T-helper 1 cell treated with Interleukin-12 subunit alpha and Interleukin-12 subunit beta and Interleukin-4 antibody, amounts not matched to agents 30 ng/mL and 1 ng/mL, for 36 hours (primary cell): Measurements from ENCODE around the gene UBE2E1. TPM values are rescaled to one million over a fixed set of nuclear protein-coding genes. Genes with fewer than 3 reads are reported as not detected.

ENCODE experiments used
- intact Hi-C: fragments of 100-400 bp; cut with micrococcal nuclease; formaldehyde crosslinking; loops from one replicate; pipeline ENCODE4 v1.15.1; 2024
- total RNA-seq: library from RNA; stranded (reverse); gene quantifications from 2 replicates; pipeline ENCODE4 v1.2.3, GENCODE V29; 2022

Gene UBE2E1
- total RNA-seq, 1 donor from 2014 or later: 70.1 TPM

- intact Hi-C loops: no loop called here
Observed at GRCh38 chr3:23795096-23795495, 10.7 kb upstream of the UBE2E1 start.

- intact Hi-C loops: no loop called here
Observed at GRCh38 chr3:23796518-23796917, 9.2 kb upstream of the UBE2E1 start.

DNA sequence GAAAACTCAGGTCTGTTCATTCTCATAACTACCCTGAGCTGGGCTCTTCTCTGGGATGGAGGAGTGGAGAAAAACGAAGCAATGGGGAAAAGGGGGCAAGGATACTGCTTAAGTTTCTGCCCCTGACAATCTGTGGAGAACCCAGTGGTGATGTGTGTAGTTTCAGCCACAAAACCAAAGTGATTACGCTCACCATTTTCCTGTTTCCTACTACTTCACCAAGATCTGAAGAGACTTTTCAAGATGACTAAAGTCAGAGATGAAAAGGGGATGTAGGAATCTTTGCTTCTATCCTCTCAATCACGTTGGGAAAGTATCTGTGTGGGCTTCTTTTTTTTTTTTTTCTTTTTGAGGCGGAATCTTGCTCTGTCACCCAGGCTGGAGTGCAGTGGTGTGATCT lies 8.3 kb upstream of the UBE2E1 start:
- intact Hi-C loops: no loop called here

DNA sequence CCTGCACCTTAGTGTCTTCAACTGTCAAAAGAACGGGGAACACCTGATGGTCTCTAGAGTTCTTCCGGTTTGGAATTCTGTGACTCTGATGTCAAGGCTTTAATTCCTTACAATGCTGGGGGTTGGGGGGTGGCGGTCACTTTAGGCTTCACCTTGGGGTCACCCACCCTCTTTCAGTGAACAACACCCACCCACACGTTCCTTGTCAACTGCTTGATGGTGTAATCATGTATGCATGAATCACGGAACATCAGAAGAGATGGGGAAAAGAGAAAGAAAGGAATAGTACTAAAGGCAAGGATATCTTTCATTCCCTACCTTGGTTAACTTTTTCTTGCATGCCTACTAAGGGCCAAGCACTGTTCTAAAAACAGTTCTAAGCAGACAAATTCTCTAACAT lies 7.3 kb upstream of the UBE2E1 start:
- intact Hi-C loops: no loop called here

DNA sequence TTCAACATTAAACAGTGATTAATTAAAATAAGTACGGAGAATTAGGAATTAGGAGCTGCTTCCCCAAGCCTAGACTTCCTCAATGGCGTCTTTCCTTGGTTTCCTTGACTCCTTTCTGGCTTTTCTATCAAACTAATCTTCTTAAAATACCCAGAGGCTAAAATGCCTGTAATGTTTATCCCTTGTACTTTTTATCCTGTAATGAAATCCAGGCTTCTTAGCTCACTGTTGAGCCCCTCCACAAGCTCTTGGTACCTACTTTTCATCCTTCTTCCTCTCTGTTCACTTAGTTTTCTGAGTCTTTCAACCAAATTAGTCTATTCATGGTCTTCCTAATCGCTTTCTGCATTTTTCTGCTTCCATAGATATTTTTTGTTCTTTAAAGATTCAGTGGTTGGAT lies 6.9 kb upstream of the UBE2E1 start:
- intact Hi-C loops: no loop called here

DNA sequence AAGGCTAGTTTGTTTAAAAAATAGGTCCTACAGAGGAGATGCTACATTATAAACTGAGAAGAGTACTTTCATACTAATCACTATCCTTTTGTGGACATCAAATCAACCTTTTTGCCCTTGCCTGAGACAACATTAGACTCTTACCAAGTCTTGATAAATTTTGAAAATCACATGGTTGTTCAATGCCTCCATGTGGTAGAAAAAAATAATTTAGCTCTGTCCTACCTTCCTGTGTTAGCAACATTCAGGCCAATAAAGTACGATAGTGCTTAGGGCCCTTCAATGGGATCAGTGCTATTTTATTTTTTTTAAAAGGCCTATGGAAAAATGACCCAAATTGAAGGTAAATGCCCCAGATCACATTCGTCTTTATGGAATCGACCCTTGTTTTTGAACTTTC lies 5.0 kb upstream of the UBE2E1 start:
- intact Hi-C loops: loop anchor here (10.0 kb wide), 1 partner anchor 1864 kb away; the partner anchor contains the start of gene TOP2B

GRCh38 chr3:23804441-23805209 lies 1.1 kb upstream of the UBE2E1 start:
- intact Hi-C loops: loop anchor here (1.0 to 10.0 kb wide), 4 partner anchors 8 to 1860 kb away; partner anchors contain the start of genes RPL15 and TOP2B

GRCh38 chr3:23805210-23805632 lies 534 bp upstream of the UBE2E1 start:
- intact Hi-C loops: loop anchor here (1.0 to 10.0 kb wide), 3 partner anchors 112 to 1860 kb away; partner anchors contain the start of genes RPL15 and TOP2B

DNA sequence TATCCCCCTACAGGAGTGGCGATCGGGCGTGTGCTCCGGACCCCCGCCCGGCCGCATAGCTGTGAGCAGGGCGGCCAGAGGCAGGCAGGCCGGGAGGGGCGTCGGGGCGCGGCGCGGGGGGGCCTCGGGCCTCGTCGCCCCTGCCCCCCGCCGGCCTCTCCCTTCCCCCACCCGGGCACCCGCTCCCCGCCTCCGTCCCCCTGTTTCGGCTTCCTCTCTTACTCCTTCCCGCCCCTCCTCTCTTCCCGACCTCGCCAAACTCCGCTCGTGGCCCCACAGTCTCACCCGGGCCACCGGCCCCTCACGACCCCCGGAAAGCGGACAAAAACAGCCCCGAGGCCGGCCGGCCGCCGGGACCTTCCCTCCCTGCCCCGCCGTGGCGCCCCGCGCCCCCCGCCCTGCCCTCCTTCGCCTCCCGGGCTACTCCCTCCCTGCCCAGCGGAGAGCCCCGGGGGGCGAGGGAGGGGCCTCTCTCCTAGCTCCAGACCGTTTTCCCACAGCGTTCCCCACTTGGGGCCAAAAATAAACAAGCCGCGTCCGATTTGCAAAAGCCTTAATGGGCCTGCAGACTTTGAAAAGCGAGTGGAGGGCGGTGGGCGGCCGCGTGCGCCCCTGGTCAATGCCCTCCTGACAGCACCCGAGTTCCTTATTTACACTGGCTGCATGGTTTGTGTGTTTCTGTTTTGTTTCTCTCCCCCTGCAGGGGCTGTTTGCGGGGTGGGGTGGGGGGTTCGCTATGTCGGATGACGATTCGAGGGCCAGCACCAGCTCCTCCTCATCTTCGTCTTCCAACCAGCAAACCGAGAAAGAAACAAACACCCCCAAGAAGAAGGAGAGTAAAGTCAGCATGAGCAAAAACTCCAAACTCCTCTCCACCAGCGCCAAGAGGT lies 1.0 kb downstream of the UBE2E1 start:
- intact Hi-C loops: loop anchor here (1.0 to 10.0 kb wide), 3 partner anchors 22 to 1858 kb away; partner anchors contain the start of gene TOP2B

DNA sequence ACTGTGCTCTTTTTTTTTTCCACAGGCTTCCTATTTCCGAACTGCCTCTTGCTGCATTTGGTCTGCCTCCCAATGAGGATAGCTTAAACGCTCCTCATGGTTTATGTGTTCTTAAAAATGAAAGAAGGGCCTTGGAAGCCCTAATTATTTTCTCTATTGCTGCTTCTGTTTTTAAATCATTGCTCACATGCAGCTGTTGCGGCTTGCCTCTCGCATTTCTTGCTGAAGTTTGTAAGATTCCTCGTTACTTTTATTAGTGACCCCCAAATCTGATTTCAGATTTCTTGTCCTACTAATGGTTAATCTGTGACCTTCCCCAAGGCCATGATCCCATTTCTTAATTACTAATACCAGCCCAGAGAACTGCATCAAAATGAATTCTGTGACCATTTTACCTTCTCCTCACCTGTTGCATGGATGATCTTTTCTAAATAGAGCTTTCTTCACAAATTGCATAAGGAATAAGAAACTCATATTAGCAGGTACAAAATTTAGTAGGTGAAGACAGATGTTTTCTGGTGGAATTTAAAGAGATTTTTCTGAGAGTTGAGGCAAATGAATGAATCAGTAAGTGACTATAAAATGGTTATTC lies 1.8 kb downstream of the UBE2E1 start:
- intact Hi-C loops: loop anchor here (5.0 to 10.0 kb wide), 2 partner anchors 365 to 1857 kb away; partner anchors contain the start of gene TOP2B

DNA sequence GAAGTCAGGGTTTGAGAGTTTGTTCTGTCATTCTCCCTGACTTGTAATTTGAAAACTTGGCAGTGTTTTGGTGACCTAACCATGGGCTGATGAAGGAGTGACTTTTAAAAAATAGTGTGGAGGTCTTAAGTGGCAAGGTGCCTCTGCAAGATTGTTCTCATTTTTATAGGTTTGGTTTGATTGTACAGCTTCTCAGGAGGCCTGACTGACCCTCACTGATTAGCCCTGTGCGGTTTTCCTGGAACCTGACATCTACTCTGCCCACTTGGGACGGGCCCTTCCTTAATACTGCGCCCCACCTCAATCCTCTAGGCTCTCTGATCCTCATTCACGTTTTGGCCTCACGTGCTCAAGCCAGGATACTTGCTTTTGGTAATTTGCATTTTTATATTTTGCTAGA lies 2.8 kb downstream of the UBE2E1 start:
- intact Hi-C loops: loop anchor here (5.0 to 10.0 kb wide), 2 partner anchors 366 to 1856 kb away; partner anchors contain the start of gene TOP2B

DNA sequence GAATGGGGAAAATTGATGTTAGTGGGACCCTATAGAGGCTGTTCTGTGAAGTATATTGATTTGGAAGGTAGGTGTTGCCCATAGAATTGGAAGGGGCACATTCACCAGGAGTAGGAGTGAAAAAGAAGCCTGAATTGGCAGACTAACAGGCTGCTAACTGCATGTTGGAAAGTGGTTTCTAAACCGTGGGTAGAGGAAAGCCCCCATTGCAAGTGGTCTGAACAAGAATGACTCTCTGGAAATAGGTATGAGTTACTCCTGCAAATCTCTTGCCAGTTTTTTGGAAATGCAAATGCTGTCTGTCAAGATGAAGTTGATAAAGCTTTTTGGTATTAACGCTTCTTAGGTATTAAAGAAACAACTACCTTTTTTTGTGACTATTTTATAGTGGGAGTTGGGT lies 3.5 kb downstream of the UBE2E1 start:
- intact Hi-C loops: loop anchor here (5.0 to 10.0 kb wide), 2 partner anchors 367 to 1856 kb away; partner anchors contain the start of gene TOP2B

DNA sequence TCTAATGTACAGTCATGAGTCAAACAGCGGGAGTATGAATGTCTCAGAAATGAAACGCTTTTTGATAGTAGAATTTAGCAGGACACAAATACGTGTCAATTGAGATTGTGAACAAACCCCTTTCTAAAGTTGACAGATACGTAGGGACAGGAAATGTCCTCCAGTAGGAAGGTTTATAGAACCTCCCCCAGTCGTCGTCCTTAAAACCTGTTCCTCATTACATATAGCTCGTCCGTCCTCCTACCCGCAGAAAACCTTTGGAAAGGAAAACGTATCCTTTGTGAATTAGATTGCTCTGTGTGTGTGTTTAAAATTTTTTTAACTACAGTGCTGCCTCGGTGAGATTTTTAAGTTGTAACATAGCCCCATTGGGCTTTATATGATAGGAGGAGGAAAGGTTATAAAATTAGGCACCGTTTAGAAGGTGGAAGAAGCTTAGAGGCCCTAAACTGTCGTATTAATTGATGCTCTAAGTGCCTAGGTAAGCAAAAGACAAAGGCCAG lies 4.1 kb downstream of the UBE2E1 start:
- intact Hi-C loops: loop anchor here (2.0 to 10.0 kb wide), 4 partner anchors 368 to 1973 kb away; partner anchors contain the start of genes NGLY1, TOP2B and UBE2E2

DNA sequence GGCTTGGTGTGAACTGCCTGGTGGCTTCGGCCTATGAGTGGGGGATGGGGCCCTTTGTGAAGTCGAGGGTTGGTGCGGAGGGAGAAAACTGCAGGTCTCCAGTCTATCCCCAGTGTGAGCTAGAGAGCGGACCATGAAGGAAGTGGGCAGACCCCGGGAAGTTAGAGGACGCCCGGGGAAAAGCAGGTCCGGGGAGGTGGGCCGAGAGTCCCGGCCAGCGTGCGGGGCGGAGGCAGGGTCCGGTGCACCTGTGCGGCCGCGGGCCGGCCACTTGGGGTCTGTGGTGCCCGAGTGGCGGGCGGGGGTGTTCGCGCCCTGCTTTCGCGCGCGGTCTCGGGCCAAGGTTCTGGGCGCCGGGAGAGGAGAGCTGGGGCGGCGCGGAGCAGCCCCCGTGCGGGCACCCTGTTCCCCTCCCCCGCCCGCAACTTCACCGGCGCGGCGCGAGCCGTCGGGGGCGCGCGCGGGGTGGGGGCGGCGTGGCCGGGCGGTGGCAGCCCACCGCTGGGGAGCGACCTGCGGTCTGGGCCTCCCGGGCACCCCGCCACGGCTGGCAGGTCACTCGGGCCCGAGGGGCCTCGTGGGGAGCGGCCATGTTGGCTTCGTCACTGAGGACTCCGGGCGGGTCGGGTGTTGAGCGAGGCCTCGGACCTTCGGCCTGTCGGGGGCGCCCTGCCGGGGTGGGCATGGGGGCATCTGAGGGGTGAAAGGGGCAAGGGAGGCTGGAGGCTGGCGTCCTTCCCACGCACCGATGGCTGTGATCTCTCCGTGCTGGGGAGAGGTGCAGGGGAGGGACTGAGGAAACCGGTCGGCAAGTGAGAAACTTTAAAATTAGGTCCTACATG lies 4.8 kb downstream of the UBE2E1 start:
- intact Hi-C loops: loop anchor here (2.0 to 5.0 kb wide), 2 partner anchors 608 to 1972 kb away; partner anchors contain the start of genes NGLY1 and UBE2E2

- intact Hi-C loops: loop anchor here (2.0 to 5.0 kb wide), 2 partner anchors 609 to 1972 kb away; partner anchors contain the start of genes NGLY1 and UBE2E2
Observed at GRCh38 chr3:23811185-23811527, 5.4 kb downstream of the UBE2E1 start.

GRCh38 chr3:23811919-23812318 lies 6.2 kb downstream of the UBE2E1 start:
- intact Hi-C loops: loop anchor here (1.0 to 5.0 kb wide), 6 partner anchors 8 to 1971 kb away; partner anchors contain the start of genes NGLY1, RPL15 and UBE2E2

DNA sequence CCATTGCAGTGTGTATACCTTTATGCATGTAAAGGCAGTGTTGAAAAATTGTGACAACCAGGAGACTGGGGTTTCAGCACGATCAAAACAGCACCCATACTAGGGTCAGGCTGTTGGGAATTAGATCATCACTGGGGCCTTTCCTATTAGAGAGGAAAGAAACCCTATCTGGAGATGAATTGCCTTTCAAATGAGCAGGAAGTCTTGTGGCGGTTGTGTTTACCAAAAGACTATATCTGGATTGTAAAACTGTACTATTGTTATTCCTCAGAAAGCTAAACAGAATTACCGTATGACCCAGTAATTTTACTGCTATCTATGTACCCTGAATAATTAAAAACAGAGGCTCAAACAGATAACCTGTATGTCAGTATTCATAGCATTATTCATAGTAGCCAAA lies 10.1 kb downstream of the UBE2E1 start:
- intact Hi-C loops: no loop called here

DNA sequence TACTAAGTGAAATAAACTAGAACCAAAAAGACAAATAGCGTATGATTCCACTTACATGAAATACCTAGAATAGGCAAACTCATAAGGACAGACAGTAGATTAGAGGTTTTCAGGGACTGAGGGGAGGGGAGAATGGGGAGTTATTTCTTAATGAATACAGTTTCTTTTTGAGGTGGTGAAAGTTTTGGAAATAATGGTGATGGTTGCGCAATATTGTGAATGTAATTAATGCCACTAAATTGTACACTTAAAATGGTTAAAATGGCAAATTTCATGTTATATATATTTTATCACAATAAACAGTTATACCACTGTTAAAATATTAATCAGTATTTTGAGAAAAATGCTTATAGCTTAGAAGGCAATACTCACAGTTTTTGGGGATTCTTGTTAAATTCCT lies 11.0 kb downstream of the UBE2E1 start:
- intact Hi-C loops: no loop called here

- intact Hi-C loops: no loop called here
Observed at GRCh38 chr3:23817508-23818223, 11.9 kb downstream of the UBE2E1 start.
